ENCODE results near the gene RFX2.
A peak's percentile ranks its signal among the peaks of the same experiment; 100 is the strongest.
"Not testable (repeated sequence)": the region's sequence is repeated elsewhere in the genome, so short reads cannot be mapped to it uniquely, and the experiment has no call there.

Gene RFX2

GRCh38 chr19:5966941-5967340 is 143.4 kb downstream of the RFX2 start:
- DNase-seq: no peak

GRCh38 chr19:5966215-5966614 is 144.1 kb downstream of the RFX2 start:
- no peak for DNase-seq

- no peak for DNase-seq
Measured at GRCh38 chr19:5964816-5965565, 145.3 kb downstream of the RFX2 start.

- DNase-seq: no peak
Measured at GRCh38 chr19:5963855-5964254, 146.4 kb downstream of the RFX2 start.

GRCh38 chr19:5963259-5963658 is 147.0 kb downstream of the RFX2 start:
- DNase-seq: not testable (repeated sequence)

- peak; percentile 20 for DNase-seq
Measured at GRCh38 chr19:5961969-5962945, 148.0 kb downstream of the RFX2 start.

GRCh38 chr19:5961641-5961968 is 148.7 kb downstream of the RFX2 start:
- not testable (repeated sequence) for DNase-seq

- no peak for DNase-seq
Measured at GRCh38 chr19:5960005-5961001, 150.0 kb downstream of the RFX2 start.

- DNase-seq: no peak
Measured at GRCh38 chr19:5959260-5960004, 150.9 kb downstream of the RFX2 start.

- no peak for DNase-seq
Measured at GRCh38 chr19:5958851-5959122, 151.5 kb downstream of the RFX2 start.

- no peak for DNase-seq
Measured at GRCh38 chr19:5958074-5958850, 152.0 kb downstream of the RFX2 start.

- DNase-seq: no peak
Measured at GRCh38 chr19:5957170-5957569, 153.1 kb downstream of the RFX2 start.

GRCh38 chr19:5956728-5957127 is 153.6 kb downstream of the RFX2 start:
- no peak for DNase-seq

GRCh38 chr19:5956323-5956722 is 154.0 kb downstream of the RFX2 start:
- no peak for DNase-seq

GRCh38 chr19:5955636-5955935 is 154.7 kb downstream of the RFX2 start:
- no peak for DNase-seq

GRCh38 chr19:5954293-5954692 is 156.0 kb downstream of the RFX2 start:
- DNase-seq: no peak

- no peak for DNase-seq
Measured at GRCh38 chr19:5953680-5954213, 156.6 kb downstream of the RFX2 start.

GRCh38 chr19:5953030-5953589 is 157.2 kb downstream of the RFX2 start:
- DNase-seq: no peak

- DNase-seq: no peak
Measured at GRCh38 chr19:5952193-5953029, 157.9 kb downstream of the RFX2 start.

- DNase-seq: no peak
Measured at GRCh38 chr19:5951338-5951861, 158.9 kb downstream of the RFX2 start.

All from GDM1 (cell line).